Suprapubic skin (tissue), 3 donors: ENCODE results near the gene SIRPB2.

ENCODE experiments used
- POLR2A ChIP-seq, 2 donors: fragments of 450-650 bp; IDR thresholded peaks; one replicate each; pipeline ENCODE4 v1.6.1; 2017; ENCODE audit warnings: antibody characterized with exemption in 2 of 2, mild to moderate bottlenecking in 2 of 2, moderate library complexity in 2 of 2
- TF ChIP-seq, protein P1 (sequence below), 2 donors: fragments of 200-600 bp in 1 of 2; fragments of 450-650 bp in 1 of 2; sonication (generic) in 1 of 2; IDR thresholded peaks; one replicate each; pipeline ENCODE4 v1.5.1; 2016 to 2019; ENCODE audit warnings: antibody characterized with exemption in 2 of 2, mild to moderate bottlenecking in 1 of 2, moderate library complexity in 1 of 2

- TF ChIP-seq POLR2A (IDR thresholded peaks at IDR 0.05): no peak
- TF ChIP-seq, protein P1, sequence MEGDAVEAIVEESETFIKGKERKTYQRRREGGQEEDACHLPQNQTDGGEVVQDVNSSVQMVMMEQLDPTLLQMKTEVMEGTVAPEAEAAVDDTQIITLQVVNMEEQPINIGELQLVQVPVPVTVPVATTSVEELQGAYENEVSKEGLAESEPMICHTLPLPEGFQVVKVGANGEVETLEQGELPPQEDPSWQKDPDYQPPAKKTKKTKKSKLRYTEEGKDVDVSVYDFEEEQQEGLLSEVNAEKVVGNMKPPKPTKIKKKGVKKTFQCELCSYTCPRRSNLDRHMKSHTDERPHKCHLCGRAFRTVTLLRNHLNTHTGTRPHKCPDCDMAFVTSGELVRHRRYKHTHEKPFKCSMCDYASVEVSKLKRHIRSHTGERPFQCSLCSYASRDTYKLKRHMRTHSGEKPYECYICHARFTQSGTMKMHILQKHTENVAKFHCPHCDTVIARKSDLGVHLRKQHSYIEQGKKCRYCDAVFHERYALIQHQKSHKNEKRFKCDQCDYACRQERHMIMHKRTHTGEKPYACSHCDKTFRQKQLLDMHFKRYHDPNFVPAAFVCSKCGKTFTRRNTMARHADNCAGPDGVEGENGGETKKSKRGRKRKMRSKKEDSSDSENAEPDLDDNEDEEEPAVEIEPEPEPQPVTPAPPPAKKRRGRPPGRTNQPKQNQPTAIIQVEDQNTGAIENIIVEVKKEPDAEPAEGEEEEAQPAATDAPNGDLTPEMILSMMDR (IDR thresholded peaks at IDR 0.05): no peak
Measured at GRCh38 chr20:1486566-1486965, 4.7 kb downstream of the SIRPB2 start.
